ENCODE data around the gene IQGAP3. TPM values are rescaled to one million over a fixed set of nuclear protein-coding genes. Genes with fewer than 3 reads are reported as not detected.

Gene IQGAP3
- total and polyA plus RNA-seq, 2 donors (not counting 1 experiment from before 2014, with no cell fraction given), result 0.07 to 0.12 TPM

GRCh38 chr1:156596426-156596825, 24.1 kb upstream of the IQGAP3 start:
- peaks cover 21% of the 10 kb centered on the region for H3K79me2 ChIP-seq (ENCODE audit: control insufficient read depth, insufficient read depth, low read length)
- no peak for DNase-seq
- intact Hi-C loops (cut with micrococcal nuclease), result no loop called here
- no peak for TF ChIP-seq CTCF (IDR thresholded peaks at IDR 0.05)
- TF ChIP-seq EZH2 (IDR thresholded peaks at IDR 0.05; ENCODE audit: borderline replicate concordance, insufficient read depth, low read depth, low read length, poor library complexity, severe bottlenecking), result no peak
- Mint-ChIP-seq H3K27ac (no peak overlapping the region), H3K27me3 (no peaks in the 10 kb centered on the region), H3K4me3 (no peak overlapping the region), H3K9me3 (ENCODE audit: insufficient read depth) (no peaks in the 10 kb centered on the region), H3K4me1 (peaks cover 38% of the 10 kb centered on the region)
- ChIA-PET CTCF (interaction anchor here (1.0 to 10.9 kb wide), 4 partner anchors 8 to 95 kb away, joined by 3 to 80 read pairs (median 6); no protein-coding TSS in a partner anchor), POLR2A (no interaction called here)
- WGBS (ENCODE audit: insufficient coverage), result 100% methylated on average over 1 of the region's 3 CpGs
- no peak overlapping the region for H3K9ac ChIP-seq (ENCODE audit: low read length)
- H4K20me1 ChIP-seq (ENCODE audit: control insufficient read depth, insufficient read depth, low read length, poor library complexity, severe bottlenecking), result peaks cover 8% of the 10 kb centered on the region
- peaks cover 22 to 24% of the 10 kb centered on the region in 2 donors for H3K4me1 ChIP-seq (ENCODE audit: control insufficient read depth in 2 of 2, insufficient read depth in 2 of 2, low read length in 2 of 2)
- no peak for ATAC-seq (ENCODE audit: low read depth)
- no peak overlapping the region for H3K27ac ChIP-seq (ENCODE audit: low read length in 2 of 2)
- no peak overlapping the region for H3K4me2 ChIP-seq (replicated peaks; ENCODE audit: low read depth, low read length, poor library complexity, severe bottlenecking)
- no peak overlapping the region for H2AFZ ChIP-seq (ENCODE audit: insufficient read depth, low read depth, low read length, poor library complexity, severe bottlenecking)
- H3K4me3 ChIP-seq (ENCODE audit: control extremely low read depth in 1 of 5, extremely low read depth in 1 of 5, insufficient read depth in 1 of 5, low read depth in 2 of 5, low read length in 4 of 5), result no peak overlapping the region
- no peaks in the 10 kb centered on the region for H3K9me3 ChIP-seq (ENCODE audit: control extremely low read depth in 1 of 3, control insufficient read depth in 2 of 3, insufficient read depth in 1 of 3, low read length in 2 of 3)
- no peaks in the 10 kb centered on the region for H3K27me3 ChIP-seq (replicated peaks in 1 of 4; ENCODE audit: control extremely low read depth in 1 of 4, control insufficient read depth in 3 of 4, insufficient read depth in 4 of 4, low read length in 3 of 4)
- peaks cover 0 to 50% of the 10 kb centered on the region in 2 experiments for H3K36me3 ChIP-seq (replicated peaks in 1 of 2; ENCODE audit: control extremely low read depth in 1 of 2, control insufficient read depth in 1 of 2, extremely low read depth in 1 of 2, insufficient read depth in 2 of 2, low read length in 1 of 2)

- H2AFZ ChIP-seq (ENCODE audit: insufficient read depth, low read depth, low read length, poor library complexity, severe bottlenecking), result no peak overlapping the region
- H3K4me3 ChIP-seq (ENCODE audit: control extremely low read depth in 1 of 5, extremely low read depth in 1 of 5, insufficient read depth in 1 of 5, low read depth in 2 of 5, low read length in 4 of 5), result no peak overlapping the region
- 96% methylated on average over 2 of the region's 2 CpGs for WGBS (ENCODE audit: insufficient coverage)
- peaks cover 35% of the 10 kb centered on the region for H3K4me1 Mint-ChIP-seq
- H3K79me2 ChIP-seq (ENCODE audit: control insufficient read depth, insufficient read depth, low read length), result peaks cover 11% of the 10 kb centered on the region
- peaks cover 8% of the 10 kb centered on the region for H4K20me1 ChIP-seq (ENCODE audit: control insufficient read depth, insufficient read depth, low read length, poor library complexity, severe bottlenecking)
- H3K9me3 ChIP-seq (ENCODE audit: control extremely low read depth in 1 of 3, control insufficient read depth in 2 of 3, insufficient read depth in 1 of 3, low read length in 2 of 3), result no peaks in the 10 kb centered on the region
- H3K27me3 Mint-ChIP-seq, result no peaks in the 10 kb centered on the region
- TF ChIP-seq CTCF (IDR thresholded peaks at IDR 0.05) (no peak), EZH2 (IDR thresholded peaks at IDR 0.05; ENCODE audit: borderline replicate concordance, insufficient read depth, low read depth, low read length, poor library complexity, severe bottlenecking) (no peak)
- peaks cover 20 to 23% of the 10 kb centered on the region in 2 donors for H3K4me1 ChIP-seq (ENCODE audit: control insufficient read depth in 2 of 2, insufficient read depth in 2 of 2, low read length in 2 of 2)
- intact Hi-C loops (cut with micrococcal nuclease), result no loop called here
- no peak overlapping the region for H3K4me2 ChIP-seq (replicated peaks; ENCODE audit: low read depth, low read length, poor library complexity, severe bottlenecking)
- no peak overlapping the region for H3K9ac ChIP-seq (ENCODE audit: low read length)
- DNase-seq (no peak), ATAC-seq (ENCODE audit: low read depth) (no peak)
- H3K27ac ChIP-seq (ENCODE audit: low read length in 2 of 2), result no peak overlapping the region
- H3K27ac Mint-ChIP-seq, result peak overlapping the region; percentile 10
- POLR2A ChIA-PET, result interaction anchor here (1.3 kb wide), 1 partner anchor 13 kb away, joined by 3 read pairs; no protein-coding TSS in a partner anchor
- H3K4me3 Mint-ChIP-seq, result no peak overlapping the region
- no peaks in the 10 kb centered on the region for H3K9me3 Mint-ChIP-seq (ENCODE audit: insufficient read depth)
- H3K36me3 ChIP-seq (replicated peaks in 1 of 2; ENCODE audit: control extremely low read depth in 1 of 2, control insufficient read depth in 1 of 2, extremely low read depth in 1 of 2, insufficient read depth in 2 of 2, low read length in 1 of 2), result peaks cover 0 to 50% of the 10 kb centered on the region in 2 experiments
- CTCF ChIA-PET, result interaction anchor here (2.6 to 10.9 kb wide), 2 partner anchors 15 to 149 kb away, joined by 8 to 80 read pairs; no protein-coding TSS in a partner anchor
- no peaks in the 10 kb centered on the region for H3K27me3 ChIP-seq (replicated peaks in 1 of 4; ENCODE audit: control extremely low read depth in 1 of 4, control insufficient read depth in 3 of 4, insufficient read depth in 4 of 4, low read length in 3 of 4)
These were observed 22.7 kb upstream of the IQGAP3 start for GRCh38 chr1:156595016-156595415.
